ENCODE measurements around the gene GALNT9.

DNA sequence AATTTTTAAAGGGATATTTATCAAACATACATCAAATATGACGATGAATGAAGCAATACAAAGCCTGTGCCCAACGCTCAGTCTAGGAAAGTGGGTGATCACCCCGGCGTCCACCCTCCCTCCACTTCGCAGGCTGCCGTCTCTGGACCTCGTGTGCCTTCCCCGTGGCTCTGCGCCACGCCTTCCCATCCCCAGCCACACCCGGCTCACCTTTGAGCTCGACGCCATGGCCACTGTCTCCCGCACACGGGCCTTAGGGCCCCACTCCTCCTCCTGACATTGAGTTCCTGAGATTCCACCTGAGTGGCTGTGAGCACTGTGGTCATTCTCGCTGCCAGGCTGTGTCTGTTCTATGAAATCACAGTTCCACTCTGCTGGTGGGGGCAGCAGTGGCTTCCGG is 56.7 kb downstream of the GALNT9 start:
- TF ChIP-seq, protein P1, sequence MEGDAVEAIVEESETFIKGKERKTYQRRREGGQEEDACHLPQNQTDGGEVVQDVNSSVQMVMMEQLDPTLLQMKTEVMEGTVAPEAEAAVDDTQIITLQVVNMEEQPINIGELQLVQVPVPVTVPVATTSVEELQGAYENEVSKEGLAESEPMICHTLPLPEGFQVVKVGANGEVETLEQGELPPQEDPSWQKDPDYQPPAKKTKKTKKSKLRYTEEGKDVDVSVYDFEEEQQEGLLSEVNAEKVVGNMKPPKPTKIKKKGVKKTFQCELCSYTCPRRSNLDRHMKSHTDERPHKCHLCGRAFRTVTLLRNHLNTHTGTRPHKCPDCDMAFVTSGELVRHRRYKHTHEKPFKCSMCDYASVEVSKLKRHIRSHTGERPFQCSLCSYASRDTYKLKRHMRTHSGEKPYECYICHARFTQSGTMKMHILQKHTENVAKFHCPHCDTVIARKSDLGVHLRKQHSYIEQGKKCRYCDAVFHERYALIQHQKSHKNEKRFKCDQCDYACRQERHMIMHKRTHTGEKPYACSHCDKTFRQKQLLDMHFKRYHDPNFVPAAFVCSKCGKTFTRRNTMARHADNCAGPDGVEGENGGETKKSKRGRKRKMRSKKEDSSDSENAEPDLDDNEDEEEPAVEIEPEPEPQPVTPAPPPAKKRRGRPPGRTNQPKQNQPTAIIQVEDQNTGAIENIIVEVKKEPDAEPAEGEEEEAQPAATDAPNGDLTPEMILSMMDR (IDR thresholded peaks at IDR 0.05), result no peak
- no peak for TF ChIP-seq ZFX (IDR thresholded peaks at IDR 0.05; ENCODE audit: borderline replicate concordance)

All from 22Rv1 (cell line).